ENCODE measurements around the gene FGF14.
"Not testable (repeated sequence)": the region's sequence is repeated elsewhere in the genome, so short reads cannot be mapped to it uniquely, and the experiment has no call there.

The FGF14 gene

DNA sequence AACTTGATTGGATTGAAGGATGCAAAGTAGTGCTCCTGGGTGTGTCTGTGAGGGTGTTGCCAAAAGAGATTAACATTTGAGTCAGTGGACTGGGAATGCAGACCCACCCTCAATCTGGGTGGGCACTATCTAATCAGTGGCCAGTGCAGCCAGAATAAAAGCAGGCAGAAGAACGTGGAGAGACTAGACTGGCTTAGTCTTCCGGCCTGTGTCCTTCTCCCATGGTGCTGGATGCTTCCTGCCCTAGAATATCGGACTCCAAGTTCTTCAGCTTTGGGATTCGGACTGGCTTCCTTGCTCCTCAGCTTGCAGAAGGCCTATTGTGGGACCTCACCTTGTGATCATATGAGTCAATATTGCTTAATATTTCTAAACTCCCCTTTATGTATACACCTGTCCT, 564.1 kb downstream of the FGF14 start:
- not testable (repeated sequence) for DNase-seq

DNA sequence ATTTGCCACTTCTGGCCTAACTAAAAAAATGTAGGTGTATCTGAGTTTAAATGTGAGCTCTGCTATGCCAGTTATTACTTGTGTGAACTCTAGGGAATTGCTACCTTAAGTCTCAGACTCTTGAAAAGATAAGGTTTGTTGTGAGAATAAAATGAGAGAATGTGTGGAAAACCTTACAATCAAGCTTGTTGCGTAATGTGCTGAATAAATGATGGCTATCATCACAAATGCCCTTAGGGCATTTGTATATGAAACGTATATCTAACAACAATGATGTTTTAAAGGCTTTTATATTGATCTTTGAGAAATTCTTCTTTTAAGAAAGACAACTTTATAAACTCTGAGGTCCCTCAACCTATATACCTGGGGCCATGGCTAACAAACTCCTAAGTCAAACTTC, 564.6 kb downstream of the FGF14 start:
- no peak for DNase-seq

DNA sequence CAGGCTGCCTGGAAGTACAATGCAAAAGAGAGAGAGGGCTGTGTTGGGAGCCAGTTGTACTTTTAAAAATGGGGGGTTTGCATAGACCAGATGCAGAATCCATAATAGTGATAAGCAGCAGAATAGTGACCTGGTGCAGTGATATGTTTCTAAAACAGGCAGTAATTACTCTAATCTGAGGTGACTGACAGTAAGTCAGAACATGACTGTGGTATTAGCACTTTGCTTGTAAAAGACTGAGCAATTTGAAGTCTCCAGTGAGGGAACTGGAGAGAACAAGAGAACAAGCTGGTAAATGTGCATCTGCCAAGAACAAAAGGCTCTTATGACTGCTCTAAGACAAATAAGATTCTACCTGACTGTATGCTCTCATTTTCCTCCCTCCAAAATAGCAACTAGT, 565.9 kb downstream of the FGF14 start:
- DNase-seq, result no peak

DNA sequence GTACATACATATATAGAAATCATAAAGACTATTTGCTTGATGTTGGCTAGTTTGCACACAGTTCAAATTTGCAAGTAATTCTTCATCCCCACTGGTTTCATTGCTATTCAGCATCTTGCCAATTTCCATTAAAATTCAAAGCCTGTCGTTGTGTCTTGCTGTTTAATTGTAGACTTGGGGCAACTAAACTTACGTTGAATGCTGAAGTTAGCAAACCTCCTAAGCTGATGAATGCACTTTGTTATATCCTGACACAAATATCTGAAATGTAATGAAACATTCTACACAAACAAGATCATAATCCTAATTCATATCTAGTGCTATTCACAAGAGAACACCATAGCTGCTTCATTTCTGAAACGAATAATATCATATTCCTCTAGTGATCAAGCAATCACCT, 568.2 kb downstream of the FGF14 start:
- DNase-seq, result no peak

DNA sequence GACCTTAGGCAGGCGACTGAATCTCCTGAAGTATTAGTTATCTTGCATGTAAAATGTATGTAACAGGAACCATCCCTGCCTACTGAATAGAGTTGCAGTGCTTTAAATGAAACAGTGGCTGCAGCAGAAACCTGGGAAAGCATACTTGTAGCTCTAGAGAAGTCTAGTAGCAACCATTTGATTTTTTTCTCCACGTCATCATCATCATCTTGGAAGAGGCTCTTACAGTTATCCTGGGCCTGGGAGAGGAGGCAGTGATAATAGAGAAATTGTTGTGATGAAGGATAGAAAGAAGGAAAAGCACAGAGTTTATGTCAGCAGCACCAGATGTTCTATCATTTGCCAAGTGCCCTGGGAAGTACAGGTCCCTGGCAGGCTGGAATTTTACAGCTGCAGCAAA, 571.8 kb downstream of the FGF14 start:
- no peak for DNase-seq

DNA sequence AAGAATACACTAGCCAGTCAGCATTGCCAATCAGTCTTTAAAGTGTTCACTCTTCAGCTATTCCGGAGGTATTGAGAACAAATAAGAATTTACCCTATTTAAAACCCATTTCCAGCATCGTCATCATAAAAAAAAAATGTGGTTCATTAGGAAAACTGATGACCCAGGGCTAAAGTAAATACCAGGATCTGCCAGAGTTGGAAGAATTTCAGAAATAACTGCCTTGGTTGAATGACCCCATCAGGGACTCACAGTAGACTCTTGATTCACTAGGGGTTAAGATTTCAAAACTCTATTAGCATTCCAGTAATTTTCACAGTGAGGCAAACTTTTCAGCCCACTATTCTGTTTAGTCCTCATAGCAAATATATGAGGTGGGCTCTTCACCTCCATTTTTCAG, 572.4 kb downstream of the FGF14 start:
- no peak for DNase-seq

DNA sequence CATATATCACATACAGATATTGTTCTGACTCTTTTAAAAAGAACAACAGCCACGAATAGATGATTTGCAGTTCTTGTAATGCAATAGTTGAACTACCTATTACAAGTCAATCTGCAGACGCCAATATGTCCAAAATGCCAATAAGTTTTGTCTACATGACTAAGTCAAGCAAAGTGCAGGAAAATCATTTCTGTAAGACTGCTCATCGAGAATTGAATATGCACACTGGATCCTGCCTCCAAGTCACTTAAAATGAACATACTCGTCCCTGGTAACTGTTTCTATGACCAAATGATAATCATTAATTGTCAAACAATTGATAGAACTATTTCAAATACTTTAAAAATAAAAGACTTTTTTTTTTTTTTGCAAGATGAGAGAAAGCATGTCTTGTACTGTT, 573.7 kb downstream of the FGF14 start:
- DNase-seq, result no peak

DNA sequence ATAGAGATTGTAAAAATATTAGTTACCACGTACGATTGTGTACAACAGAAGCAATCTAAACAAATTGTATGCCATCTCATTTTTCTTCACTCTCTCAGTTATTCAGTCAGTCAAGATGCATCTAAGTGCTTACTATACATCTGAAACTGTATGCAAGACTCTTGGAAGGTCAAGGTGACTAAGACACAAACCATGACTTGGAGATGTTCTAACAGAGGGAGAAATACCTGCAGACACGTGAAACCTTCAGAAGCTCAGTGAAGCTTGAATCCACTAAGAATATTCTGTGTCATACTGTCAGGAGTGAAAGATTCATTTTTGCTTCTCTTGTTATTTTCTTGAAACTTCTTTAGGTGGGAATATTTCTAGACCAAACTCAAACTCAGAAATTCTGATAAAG, 584.0 kb downstream of the FGF14 start:
- DNase-seq, result no peak

DNA sequence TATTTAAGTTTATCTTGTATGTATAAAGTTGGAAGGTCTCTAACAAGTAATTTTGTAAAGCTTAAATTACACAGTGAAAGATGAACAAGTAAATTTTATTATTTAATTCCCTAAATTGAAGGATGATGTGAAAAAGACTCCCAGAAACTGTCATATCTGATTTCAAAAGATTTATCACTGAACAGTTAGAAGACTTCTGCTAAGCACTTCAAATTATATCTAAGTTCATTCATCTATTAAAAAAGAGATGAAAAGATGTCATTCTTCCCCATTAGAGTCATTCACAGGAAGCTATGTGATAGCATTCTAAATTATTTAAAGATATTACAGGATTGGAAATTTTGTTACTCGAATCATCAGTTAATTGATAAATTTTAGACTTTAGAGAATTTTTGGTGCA, 590.0 kb downstream of the FGF14 start:
- DNase-seq, result no peak

DNA sequence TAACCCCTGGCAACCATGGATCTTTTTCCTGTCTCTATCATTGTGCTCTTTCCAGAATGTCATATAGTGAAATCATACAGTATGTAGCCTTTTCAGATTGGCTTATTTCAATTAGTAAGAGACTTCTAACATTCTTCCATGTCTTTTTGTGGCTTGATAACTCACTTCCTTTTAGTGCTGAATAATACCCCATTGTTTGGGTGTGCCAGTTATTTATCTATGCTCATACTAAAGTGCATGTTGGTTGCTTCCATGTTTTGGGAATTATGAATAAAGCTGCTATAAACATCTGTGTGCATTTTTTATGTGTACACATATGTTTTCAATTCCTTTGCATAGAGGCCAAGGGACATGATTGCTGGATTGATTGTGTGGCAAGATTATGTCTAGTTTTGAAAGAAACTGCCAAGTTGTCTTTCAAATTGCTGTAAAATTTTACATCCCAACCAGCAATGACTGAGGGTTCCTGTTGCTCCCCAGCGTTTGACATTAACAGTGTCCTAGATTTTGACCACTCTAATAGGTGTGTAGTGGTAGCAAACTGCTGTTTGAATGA, 590.5 kb downstream of the FGF14 start:
- no peak for DNase-seq

DNA sequence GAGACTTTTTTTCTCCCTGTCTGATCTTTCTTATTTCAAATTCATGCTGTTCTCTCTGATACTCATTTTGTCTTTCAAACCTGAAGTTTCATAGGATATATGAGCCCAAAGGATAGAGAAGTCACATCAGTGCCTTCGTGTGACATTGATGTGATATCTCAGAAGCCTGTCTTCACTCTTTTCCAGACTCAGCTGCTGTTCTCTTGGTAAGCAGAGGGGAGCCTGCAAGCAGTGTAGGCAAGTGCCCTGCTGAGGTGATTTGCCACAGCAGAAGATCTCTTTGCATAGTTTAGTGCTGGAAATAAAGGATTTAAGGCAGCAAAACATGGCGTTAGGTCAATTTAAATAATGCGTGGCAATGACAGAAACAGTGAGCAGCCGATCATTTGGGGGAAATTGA, 602.7 kb downstream of the FGF14 start:
- DNase-seq, result no peak

DNA sequence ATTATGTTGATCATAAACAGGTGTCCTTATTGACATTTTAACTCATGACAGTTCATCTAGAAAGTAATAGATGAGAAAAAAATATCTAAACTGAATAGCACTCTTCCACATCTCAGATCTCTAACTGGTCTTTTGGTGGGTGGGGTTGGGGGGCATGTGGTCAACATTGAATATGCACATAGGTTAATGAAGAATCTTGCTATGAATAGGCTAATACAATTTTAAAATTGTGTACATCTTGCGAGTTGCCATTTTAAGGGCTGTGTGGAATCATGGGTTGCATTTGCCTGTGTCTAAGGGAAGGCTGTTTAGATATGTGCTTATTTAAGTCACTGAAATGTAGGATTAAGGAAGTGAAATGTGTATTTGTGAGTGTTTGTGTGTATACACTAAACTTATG, 603.4 kb downstream of the FGF14 start:
- DNase-seq, result no peak

DNA sequence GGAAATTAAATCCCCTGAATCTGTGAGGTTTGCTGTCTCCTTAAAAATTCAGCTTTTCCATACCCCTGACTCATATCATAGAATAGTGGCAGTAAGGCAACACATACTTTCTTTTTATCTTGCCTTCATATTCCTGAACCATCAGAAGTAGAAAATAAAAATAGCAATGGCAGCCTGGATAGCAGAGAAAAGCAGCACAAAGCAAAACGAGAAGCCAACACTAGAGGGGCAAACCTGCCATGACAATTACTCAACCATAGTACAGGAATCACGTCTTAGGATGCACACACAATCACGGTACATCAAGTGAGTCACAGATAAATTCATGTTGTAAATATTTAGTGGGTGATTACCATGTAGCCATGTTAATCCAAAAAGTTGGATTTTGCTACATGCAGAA, 606.4 kb downstream of the FGF14 start:
- DNase-seq, result no peak

DNA sequence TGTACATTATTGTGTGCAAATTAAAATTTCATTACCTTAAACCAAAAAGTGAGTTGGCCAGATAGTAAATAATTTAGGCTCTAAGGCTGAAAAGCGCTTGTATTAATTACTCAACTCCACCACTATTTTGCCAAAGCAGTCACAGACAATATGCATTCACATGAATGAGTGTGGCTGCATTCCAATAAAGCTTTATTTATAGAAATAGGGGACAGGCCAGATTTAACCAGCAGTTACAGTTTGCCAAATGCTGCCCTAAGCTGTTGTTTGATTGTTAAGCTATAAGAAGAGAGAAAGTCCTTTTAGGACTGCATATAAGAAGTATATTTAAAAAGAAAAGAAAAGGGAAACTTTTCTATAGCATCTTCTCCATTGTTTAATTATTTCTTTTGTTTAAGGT, 606.8 kb downstream of the FGF14 start:
- DNase-seq, result no peak

DNA sequence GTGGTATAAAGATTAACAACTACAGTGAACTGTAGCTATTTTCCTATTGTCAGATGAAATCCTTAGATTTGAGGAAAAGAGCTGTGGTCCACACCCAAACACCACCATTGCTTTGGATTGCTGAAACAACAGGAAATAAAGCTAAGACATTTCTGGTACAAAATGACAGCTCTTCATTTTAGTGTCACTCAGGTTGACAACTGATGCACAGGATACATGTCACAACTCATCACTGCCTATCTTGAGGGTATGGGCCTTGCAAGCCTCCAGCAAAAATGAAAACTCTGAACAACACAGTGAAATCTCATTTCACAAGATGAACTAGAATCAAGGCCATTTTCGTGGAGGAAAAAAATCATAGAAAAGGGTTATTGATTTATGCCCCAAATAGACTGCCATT, 609.7 kb downstream of the FGF14 start:
- no peak for DNase-seq

DNA sequence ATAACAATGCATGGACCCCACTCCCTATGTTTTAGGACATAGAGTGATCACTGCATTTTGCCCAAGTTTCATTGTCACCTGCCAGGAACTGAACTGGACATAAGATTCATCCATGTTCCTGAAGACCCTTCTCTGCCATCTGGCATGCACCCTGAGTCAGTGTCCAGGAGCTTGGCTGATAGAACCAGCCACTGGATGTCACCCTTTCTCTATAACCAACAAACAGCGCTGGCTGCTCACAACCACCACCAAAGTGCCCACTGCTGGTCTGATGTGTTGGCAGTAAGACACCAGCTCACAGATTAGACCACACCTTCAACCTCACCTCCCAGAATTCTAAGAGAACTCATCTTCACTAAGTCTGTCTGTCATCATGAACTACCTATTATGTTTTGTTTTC, 616.0 kb downstream of the FGF14 start:
- DNase-seq, result no peak

DNA sequence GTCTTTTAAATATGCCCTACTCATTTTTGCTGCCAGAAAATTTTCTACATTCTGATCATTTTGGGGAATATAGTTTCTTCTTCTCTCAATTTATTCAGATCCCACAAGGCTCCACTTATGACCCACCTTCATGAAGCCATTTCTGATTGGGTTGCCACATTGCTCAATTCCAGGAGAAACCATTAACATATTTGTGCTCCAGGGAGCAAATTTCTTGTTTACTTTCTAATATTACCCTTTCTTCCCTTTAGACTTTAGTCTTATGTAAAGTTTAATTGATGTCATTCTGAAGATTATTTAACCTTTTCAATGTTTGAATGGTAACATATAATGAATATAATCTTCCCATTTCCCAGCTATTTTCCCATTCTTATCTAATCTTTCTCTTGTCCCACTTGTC, 617.5 kb downstream of the FGF14 start:
- no peak for DNase-seq

DNA sequence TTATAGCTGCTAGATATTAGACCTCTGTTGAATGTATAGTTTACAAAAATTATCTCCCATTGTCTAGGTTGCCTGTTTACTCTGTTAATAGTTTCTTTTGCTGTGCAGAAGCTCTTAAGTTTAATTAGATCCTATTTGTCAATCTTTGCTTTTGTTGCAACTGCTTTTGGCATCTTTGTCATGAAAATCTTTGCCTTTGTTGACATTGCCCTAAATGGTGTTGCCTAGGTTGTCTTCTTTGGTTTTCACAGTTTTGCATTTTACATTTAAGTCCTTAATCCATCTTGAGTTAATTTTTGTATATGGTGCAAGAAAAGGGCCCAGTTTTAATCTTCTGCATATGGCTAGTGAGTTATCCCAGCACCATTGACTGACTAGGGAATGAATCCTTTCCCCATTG, 618.3 kb downstream of the FGF14 start:
- no peak for DNase-seq

DNA sequence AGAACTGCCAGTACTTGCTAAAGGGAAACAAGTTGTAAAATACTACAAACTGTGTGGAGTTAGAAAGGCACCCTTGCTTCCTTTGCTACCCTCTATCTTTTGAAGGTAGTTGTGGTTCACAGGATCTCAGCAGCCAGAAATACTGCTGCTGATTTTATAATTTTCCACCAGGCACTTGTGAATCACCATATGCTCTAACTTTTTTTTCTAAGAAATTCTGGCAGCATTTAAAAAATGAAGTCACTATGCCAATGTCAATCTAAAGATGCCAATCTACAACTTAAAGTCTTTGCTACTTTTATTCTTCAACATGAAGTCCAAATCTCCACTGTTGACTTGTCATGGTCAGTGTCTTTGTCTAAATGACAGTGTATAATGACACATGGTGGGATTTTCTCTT, 621.6 kb downstream of the FGF14 start:
- no peak for DNase-seq

DNA sequence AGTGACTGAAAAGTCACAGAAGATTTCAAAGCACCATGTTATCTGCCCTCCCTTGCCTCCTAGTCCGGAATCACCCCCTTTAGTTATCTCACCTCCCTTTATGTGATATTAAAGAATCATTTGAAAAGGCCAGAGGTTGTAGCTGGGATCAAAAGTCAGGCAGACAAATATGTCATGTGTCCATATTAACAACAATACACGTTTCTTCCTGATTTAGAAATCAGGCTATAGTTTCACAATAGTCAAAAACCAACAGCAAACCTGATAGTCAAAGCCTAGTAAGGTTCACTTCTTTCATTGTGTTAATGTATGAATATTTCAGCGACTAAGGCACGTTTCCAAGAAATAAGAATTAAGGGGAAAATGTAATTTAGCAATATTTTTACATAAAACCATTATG, 622.7 kb downstream of the FGF14 start:
- DNase-seq, result no peak

DNA sequence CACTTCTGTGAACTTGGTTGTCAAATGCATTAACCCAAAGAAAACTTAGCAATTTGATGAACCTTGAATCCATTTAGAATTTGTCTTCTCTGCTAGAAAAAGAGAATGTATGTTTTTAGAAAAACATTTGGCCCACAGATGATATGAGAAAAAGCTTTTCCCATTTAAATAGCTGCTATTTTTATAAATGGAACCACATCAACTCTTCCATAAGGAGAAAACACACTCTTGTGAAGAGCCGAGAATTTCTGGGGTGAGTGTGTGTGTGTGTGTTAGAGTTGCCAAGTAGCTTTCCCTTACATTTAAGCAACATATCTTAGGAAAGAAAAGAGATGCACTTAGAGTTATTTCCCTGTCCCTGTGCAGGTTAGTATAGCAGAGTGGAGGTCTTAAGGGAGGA, 626.6 kb downstream of the FGF14 start:
- no peak for DNase-seq

DNA sequence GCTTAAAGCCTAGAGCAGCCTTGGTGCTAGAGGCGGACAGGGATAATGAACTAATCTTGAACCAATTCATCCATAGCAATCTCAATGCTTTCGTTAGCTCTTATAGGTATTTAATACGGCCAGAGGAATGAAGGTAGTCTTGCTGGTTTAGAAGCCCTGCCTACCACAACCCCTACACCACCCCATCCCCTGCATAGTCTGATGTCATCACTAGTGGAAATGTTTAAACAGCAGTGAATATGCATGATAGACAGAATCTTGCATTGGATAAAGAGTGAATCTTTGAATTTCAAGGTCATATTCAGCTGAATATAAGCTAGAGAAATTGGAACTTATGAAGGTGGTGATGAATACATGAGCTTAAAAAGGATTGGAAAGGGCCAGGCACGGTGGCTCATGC, 627.5 kb downstream of the FGF14 start:
- DNase-seq, result no peak

DNA sequence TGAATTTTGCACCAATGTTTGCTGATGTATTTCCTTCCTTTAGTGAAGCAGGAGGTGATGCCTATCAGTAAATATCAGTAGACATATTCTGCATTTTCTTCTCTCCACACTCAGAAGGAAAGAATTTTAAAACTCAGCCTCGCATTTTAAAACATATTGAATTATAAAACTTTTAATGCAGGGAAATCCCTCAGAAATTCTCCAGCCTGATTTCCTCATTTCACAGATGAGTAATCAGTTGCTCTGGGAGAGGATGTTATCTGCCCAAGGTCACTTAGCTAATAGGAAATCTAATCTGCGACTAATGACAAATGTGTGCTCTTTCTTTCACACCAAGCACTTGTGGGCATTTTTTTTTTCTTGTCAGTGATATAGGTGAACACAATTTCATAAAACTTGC, 628.8 kb downstream of the FGF14 start:
- no peak for DNase-seq

DNA sequence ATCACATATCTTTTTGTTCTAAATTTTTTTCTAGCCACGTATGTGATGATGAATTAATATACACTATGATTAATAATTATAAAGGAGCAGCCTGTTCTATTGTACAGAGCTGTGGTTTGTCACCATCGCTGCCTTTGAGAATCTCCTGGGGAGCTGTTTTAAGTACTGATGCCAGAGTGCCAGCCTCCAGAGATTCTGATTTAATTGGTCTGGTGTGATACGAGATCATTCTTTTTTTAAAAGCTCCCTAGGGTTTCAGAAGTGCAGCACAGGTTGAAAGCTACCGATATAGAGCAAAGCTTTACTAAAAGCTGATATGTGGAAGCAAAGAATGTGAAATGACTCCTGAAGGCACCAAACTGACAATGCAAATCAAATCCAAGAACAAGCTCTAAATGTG, 634.7 kb downstream of the FGF14 start:
- no peak for DNase-seq

DNA sequence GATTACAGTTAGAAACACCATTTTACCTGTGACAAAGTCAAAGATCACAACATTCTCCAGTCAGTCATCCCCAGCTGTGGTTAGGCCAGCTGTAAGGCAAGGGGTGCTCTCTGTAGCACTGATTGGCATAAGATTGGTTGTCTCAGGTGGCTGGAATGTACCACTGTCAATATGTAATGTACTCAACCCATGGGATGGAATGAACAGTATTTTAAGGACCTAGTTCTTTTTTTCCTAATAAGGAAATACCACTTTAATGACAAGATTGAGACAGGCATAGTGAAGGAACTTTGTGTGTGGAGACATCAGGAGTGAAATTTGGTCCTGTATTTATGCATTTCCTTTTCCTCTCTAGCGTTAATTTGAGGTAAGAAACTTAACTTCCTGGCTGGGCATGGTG, 638.7 kb downstream of the FGF14 start:
- DNase-seq, result no peak

DNA sequence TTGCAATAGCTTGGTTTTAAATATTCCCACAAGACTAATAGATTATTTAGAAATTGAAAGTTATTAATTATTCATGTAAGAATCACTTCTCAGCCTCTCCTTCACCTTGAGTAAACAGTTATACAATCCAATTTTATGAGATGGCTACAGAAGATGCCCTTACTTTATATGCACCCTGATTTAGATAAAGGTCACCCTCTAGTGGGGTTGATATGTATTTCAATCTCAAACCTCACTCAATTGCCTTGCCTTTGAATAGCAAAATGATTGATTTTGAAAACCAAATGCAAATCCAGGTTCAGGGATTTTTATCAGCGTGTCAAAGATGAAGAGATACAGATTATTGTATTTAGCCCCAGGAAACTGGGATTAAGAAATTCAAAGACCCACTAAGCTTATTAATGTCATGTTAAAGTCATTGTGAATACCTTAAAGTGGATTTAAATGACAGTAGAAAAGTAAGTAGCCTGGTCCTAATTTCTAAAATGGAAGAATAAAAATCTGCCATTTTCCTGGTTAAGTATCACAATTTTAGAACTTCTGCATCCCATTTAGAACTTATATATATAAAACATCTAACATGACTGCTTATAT, 644.3 kb downstream of the FGF14 start:
- no peak for DNase-seq
